ENCODE measurements around the gene TTC39A. TPM values are rescaled to one million over a fixed set of nuclear protein-coding genes. Genes with fewer than 3 reads are reported as not detected.

Gene TTC39A
- total RNA-seq, 3 donors from 2014 or later (not counting 1 experiment from before 2014, with no cell fraction given) = 0.38 TPM; not detected in 2

GRCh38 chr1:51290489-51290847 is 39.9 kb downstream of the TTC39A start:
- intact Hi-C loops (cut with micrococcal nuclease) = no loop called here
- ATAC-seq (no peak), DNase-seq (no peak)
- Histone ChIP-seq H3K36me3 (ENCODE audit: control insufficient read depth, insufficient read depth, low read length) (no peaks in the 10 kb centered on the region), H3K27me3 (ENCODE audit: control insufficient read depth, insufficient read depth, low read length) (no peaks in the 10 kb centered on the region), H3K4me3 (ENCODE audit: low read length) (no peak overlapping the region), H3K9me3 (ENCODE audit: control insufficient read depth, insufficient read depth, low read length) (no peaks in the 10 kb centered on the region), H3K27ac (ENCODE audit: low read length) (no peak overlapping the region), H3K4me1 (ENCODE audit: control insufficient read depth, insufficient read depth, low read length) (no peaks in the 10 kb centered on the region)
- 97% methylated on average over 5 of the region's 5 CpGs for WGBS (ENCODE audit: insufficient coverage)
- TF ChIP-seq, protein P1, sequence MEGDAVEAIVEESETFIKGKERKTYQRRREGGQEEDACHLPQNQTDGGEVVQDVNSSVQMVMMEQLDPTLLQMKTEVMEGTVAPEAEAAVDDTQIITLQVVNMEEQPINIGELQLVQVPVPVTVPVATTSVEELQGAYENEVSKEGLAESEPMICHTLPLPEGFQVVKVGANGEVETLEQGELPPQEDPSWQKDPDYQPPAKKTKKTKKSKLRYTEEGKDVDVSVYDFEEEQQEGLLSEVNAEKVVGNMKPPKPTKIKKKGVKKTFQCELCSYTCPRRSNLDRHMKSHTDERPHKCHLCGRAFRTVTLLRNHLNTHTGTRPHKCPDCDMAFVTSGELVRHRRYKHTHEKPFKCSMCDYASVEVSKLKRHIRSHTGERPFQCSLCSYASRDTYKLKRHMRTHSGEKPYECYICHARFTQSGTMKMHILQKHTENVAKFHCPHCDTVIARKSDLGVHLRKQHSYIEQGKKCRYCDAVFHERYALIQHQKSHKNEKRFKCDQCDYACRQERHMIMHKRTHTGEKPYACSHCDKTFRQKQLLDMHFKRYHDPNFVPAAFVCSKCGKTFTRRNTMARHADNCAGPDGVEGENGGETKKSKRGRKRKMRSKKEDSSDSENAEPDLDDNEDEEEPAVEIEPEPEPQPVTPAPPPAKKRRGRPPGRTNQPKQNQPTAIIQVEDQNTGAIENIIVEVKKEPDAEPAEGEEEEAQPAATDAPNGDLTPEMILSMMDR (IDR thresholded peaks at IDR 0.05) = no peak
- Mint-ChIP-seq H3K4me3 (no peak overlapping the region), H3K27ac (no peak overlapping the region), H3K36me3 (no peaks in the 10 kb centered on the region), H3K9me3 (no peaks in the 10 kb centered on the region), H3K27me3 (ENCODE audit: low read depth in 2 of 2) (no peaks in the 10 kb centered on the region), H3K4me1 (peaks cover 0 to 8% of the 10 kb centered on the region in 2 donors)

- Mint-ChIP-seq H3K27me3 (ENCODE audit: low read depth in 2 of 2) (no peaks in the 10 kb centered on the region), H3K4me1 (peaks cover 0 to 3% of the 10 kb centered on the region in 2 donors), H3K9me3 (no peaks in the 10 kb centered on the region), H3K4me3 (no peak overlapping the region), H3K27ac (no peak overlapping the region), H3K36me3 (no peaks in the 10 kb centered on the region)
- H3K27me3 ChIP-seq (ENCODE audit: control insufficient read depth, insufficient read depth, low read length) = no peaks in the 10 kb centered on the region
- intact Hi-C loops (cut with micrococcal nuclease) = no loop called here
- TF ChIP-seq, protein P1 (IDR thresholded peaks at IDR 0.05) = no peak
- H3K4me3 ChIP-seq (ENCODE audit: low read length) = no peak overlapping the region
- H3K36me3 ChIP-seq (ENCODE audit: control insufficient read depth, insufficient read depth, low read length) = no peaks in the 10 kb centered on the region
- 92% methylated on average over 8 of the region's 8 CpGs for WGBS (ENCODE audit: insufficient coverage)
- H3K9me3 ChIP-seq (ENCODE audit: control insufficient read depth, insufficient read depth, low read length) = no peaks in the 10 kb centered on the region
- H3K4me1 ChIP-seq (ENCODE audit: control insufficient read depth, insufficient read depth, low read length) = no peaks in the 10 kb centered on the region
- no peak overlapping the region for H3K27ac ChIP-seq (ENCODE audit: low read length)
- ATAC-seq (no peak), DNase-seq (no peak)
Observed at GRCh38 chr1:51289676-51290488, 40.5 kb downstream of the TTC39A start.

GRCh38 chr1:51288578-51288977 is 41.8 kb downstream of the TTC39A start:
- Mint-ChIP-seq H3K27ac (no peak overlapping the region), H3K4me3 (no peak overlapping the region), H3K27me3 (ENCODE audit: low read depth in 2 of 2) (no peaks in the 10 kb centered on the region), H3K4me1 (no peaks in the 10 kb centered on the region), H3K9me3 (no peaks in the 10 kb centered on the region), H3K36me3 (no peaks in the 10 kb centered on the region)
- intact Hi-C loops (cut with micrococcal nuclease) = no loop called here
- ATAC-seq (no peak), DNase-seq (no peak)
- Histone ChIP-seq H3K27ac (ENCODE audit: low read length) (no peak overlapping the region), H3K27me3 (ENCODE audit: control insufficient read depth, insufficient read depth, low read length) (no peaks in the 10 kb centered on the region), H3K9me3 (ENCODE audit: control insufficient read depth, insufficient read depth, low read length) (no peaks in the 10 kb centered on the region), H3K4me3 (ENCODE audit: low read length) (no peak overlapping the region), H3K36me3 (ENCODE audit: control insufficient read depth, insufficient read depth, low read length) (no peaks in the 10 kb centered on the region), H3K4me1 (ENCODE audit: control insufficient read depth, insufficient read depth, low read length) (no peaks in the 10 kb centered on the region)
- TF ChIP-seq, protein P1 (IDR thresholded peaks at IDR 0.05) = no peak
- 91% methylated on average over 5 of the region's 5 CpGs for WGBS (ENCODE audit: insufficient coverage)

DNA sequence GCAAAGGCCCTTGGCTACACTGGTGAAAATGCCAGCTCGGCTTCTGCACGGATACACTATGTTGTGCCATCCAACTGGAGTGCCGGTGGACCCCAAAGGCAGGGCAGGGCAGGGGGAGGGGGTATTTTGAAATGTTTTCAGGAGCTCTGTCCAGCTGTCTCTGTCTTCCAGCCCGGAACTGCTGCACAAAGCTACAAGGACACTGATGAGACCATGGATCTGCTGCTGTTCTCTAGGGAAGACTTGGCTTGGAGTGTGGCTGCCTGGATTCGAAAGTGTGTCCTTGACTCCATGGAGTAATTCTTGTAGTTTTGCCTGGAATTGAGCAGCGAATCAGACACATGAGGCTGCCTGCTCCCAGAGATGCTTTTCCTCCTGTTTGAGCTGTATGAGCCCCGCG is 42.4 kb downstream of the TTC39A start:
- no peak overlapping the region for H3K27ac ChIP-seq (ENCODE audit: low read length)
- Mint-ChIP-seq H3K27me3 (ENCODE audit: low read depth in 2 of 2) (no peaks in the 10 kb centered on the region), H3K36me3 (no peaks in the 10 kb centered on the region), H3K9me3 (no peaks in the 10 kb centered on the region), H3K4me3 (no peak overlapping the region), H3K4me1 (no peaks in the 10 kb centered on the region), H3K27ac (no peak overlapping the region)
- TF ChIP-seq, protein P1 (IDR thresholded peaks at IDR 0.05) = no peak
- DNase-seq (no peak), ATAC-seq (no peak)
- H3K27me3 ChIP-seq (ENCODE audit: control insufficient read depth, insufficient read depth, low read length) = no peaks in the 10 kb centered on the region
- no peaks in the 10 kb centered on the region for H3K4me1 ChIP-seq (ENCODE audit: control insufficient read depth, insufficient read depth, low read length)
- H3K9me3 ChIP-seq (ENCODE audit: control insufficient read depth, insufficient read depth, low read length) = no peaks in the 10 kb centered on the region
- intact Hi-C loops (cut with micrococcal nuclease) = no loop called here
- WGBS (ENCODE audit: insufficient coverage) = 86% methylated on average over 8 of the region's 8 CpGs
- no peak overlapping the region for H3K4me3 ChIP-seq (ENCODE audit: low read length)
- H3K36me3 ChIP-seq (ENCODE audit: control insufficient read depth, insufficient read depth, low read length) = no peaks in the 10 kb centered on the region
